Liver (tissue), 9 donors: ENCODE data around the gene ENTPD3. TPM values are rescaled to one million over a fixed set of nuclear protein-coding genes. Genes with fewer than 3 reads are reported as not detected.

Source experiments
- DNase-seq: peaks from one replicate; pipeline ENCODE4 v3.0.0-alpha.2; 2017; ENCODE audit warnings: low spot score
- H3K27ac ChIP-seq, 2 donors: one replicate each; pipeline ENCODE4 v1.7.0; 2013; ENCODE audit warnings: inconsistent platforms in 2 of 2, low read length in 2 of 2, control low read depth in 1 of 2, low read depth in 1 of 2, mild to moderate bottlenecking in 1 of 2
- H3K27me3 ChIP-seq, 4 donors: one replicate each; pipeline versions ENCODE4 v1.6.1 to v1.7.0; 2013; ENCODE audit warnings: low read length in 3 of 4, inconsistent platforms in 1 of 4, mild to moderate bottlenecking in 1 of 4, moderate library complexity in 1 of 4; ENCODE audit not compliant: control insufficient read depth in 4 of 4, insufficient read depth in 4 of 4
- H3K36me3 ChIP-seq, 4 donors: one replicate each; pipeline versions ENCODE4 v1.6.1 to v1.7.0; 2013; ENCODE audit warnings: low read length in 3 of 4, mild to moderate bottlenecking in 3 of 4, low read depth in 1 of 4, moderate library complexity in 1 of 4; ENCODE audit not compliant: control insufficient read depth in 4 of 4, insufficient read depth in 3 of 4
- H3K4me1 ChIP-seq, 4 donors: one replicate each; pipeline versions ENCODE4 v1.6.1 to v1.7.0; 2013; ENCODE audit warnings: low read length in 3 of 4, mild to moderate bottlenecking in 3 of 4, moderate library complexity in 1 of 4; ENCODE audit not compliant: control insufficient read depth in 4 of 4, insufficient read depth in 4 of 4
- H3K4me3 ChIP-seq, 3 donors: one replicate each; pipeline versions ENCODE4 v1.6.1 to v1.7.0; 2013; ENCODE audit warnings: low read length in 3 of 3, control low read depth in 1 of 3, low read depth in 1 of 3, mild to moderate bottlenecking in 1 of 3
- H3K9ac ChIP-seq, 2 donors: one replicate each; pipeline ENCODE4 v1.7.0; 2013; ENCODE audit warnings: low read length in 2 of 2, mild to moderate bottlenecking in 2 of 2, moderate library complexity in 2 of 2, control low read depth in 1 of 2, low read depth in 1 of 2
- H3K9me3 ChIP-seq, 4 donors: one replicate each; pipeline versions ENCODE4 v1.6.1 to v1.7.0; 2013; ENCODE audit warnings: low read length in 3 of 4; ENCODE audit not compliant: control insufficient read depth in 4 of 4
- ATF3 ChIP-seq: IDR thresholded peaks from 2 replicates; pipeline ENCODE4 v1.6.1; 2016; ENCODE audit warnings: antibody characterized with exemption
- CTCF ChIP-seq: fragments of 150-350 bp; IDR thresholded peaks from 2 replicates; pipeline ENCODE4 v1.5.1; 2017; ENCODE audit warnings: improper control_type of control experiment, low read depth, low read length; ENCODE audit not compliant: missing input control
- EGR1 ChIP-seq, 2 donors: IDR thresholded peaks; 2 replicates each; pipeline ENCODE4 v1.6.1; 2016 to 2018; ENCODE audit warnings: antibody characterized with exemption in 2 of 2, low read depth in 2 of 2
- FOXA1 ChIP-seq: IDR thresholded peaks from 2 replicates; pipeline ENCODE4 v1.6.1; 2016; ENCODE audit warnings: antibody characterized with exemption
- FOXA2 ChIP-seq: IDR thresholded peaks from 2 replicates; pipeline ENCODE4 v1.6.1; 2016; ENCODE audit warnings: antibody characterized with exemption
- GABPA ChIP-seq, 2 donors: IDR thresholded peaks in 1 of 2; conservative IDR thresholded peaks in 1 of 2; 2 replicates each; pipeline ENCODE4 v1.6.1; 2016; ENCODE audit warnings: antibody characterized with exemption in 2 of 2, mild to moderate bottlenecking in 1 of 2, moderate library complexity in 1 of 2
- HNF4A ChIP-seq, 2 donors: conservative IDR thresholded peaks; 2 replicates each; pipeline ENCODE4 v1.6.1; 2016; ENCODE audit warnings: antibody characterized with exemption in 2 of 2, mild to moderate bottlenecking in 2 of 2
- HNF4G ChIP-seq: IDR thresholded peaks from 2 replicates; pipeline ENCODE4 v1.6.1; 2016; ENCODE audit warnings: antibody characterized with exemption
- JUND ChIP-seq, 2 donors: IDR thresholded peaks; 2 replicates each; pipeline ENCODE4 v1.6.1; 2016; ENCODE audit warnings: antibody characterized with exemption in 2 of 2
- MAX ChIP-seq: IDR thresholded peaks from 2 replicates; pipeline ENCODE4 v1.6.1; 2016; ENCODE audit warnings: antibody characterized with exemption
- NR2F2 ChIP-seq: IDR thresholded peaks from 2 replicates; pipeline ENCODE4 v1.6.1; 2016; ENCODE audit warnings: antibody characterized with exemption
- RAD21 ChIP-seq, 2 donors: IDR thresholded peaks; 2 replicates each; pipeline ENCODE4 v1.6.1; 2016; ENCODE audit warnings: antibody characterized with exemption in 2 of 2, mild to moderate bottlenecking in 2 of 2
- REST ChIP-seq: IDR thresholded peaks from 2 replicates; pipeline ENCODE4 v1.6.1; 2016; ENCODE audit warnings: antibody characterized with exemption, mild to moderate bottlenecking
- RXRA ChIP-seq, 2 donors: IDR thresholded peaks; 2 replicates each; pipeline ENCODE4 v1.6.1; 2017 to 2018; ENCODE audit warnings: antibody characterized with exemption in 2 of 2, mild to moderate bottlenecking in 1 of 2
- SP1 ChIP-seq: IDR thresholded peaks from 2 replicates; pipeline ENCODE4 v1.6.1; 2018; ENCODE audit warnings: antibody characterized with exemption, mild to moderate bottlenecking
- TAF1 ChIP-seq: conservative IDR thresholded peaks from 2 replicates; pipeline ENCODE4 v1.6.1; 2016; ENCODE audit warnings: antibody characterized with exemption, mild to moderate bottlenecking
- YY1 ChIP-seq: IDR thresholded peaks from 2 replicates; pipeline ENCODE4 v1.6.1; 2016; ENCODE audit warnings: antibody characterized with exemption, mild to moderate bottlenecking
- ZBTB33 ChIP-seq: IDR thresholded peaks from 2 replicates; pipeline ENCODE4 v1.6.1; 2016; ENCODE audit warnings: antibody characterized with exemption
- WGBS: extraction: QIAGEN DNeasy Blood & Tissue Kit; methylation state at CpG from one replicate; pipeline ENCODE4 v1.1.7; 2013; 5-methylcytosine and 5-hydroxymethylcytosine counted together
- polyA plus RNA-seq, 2 donors: library from polyadenylated mRNA; stranded (reverse) in 1 of 2; unstranded in 1 of 2; fragments of 200-250 nt in 1 of 2; fragments of >200 nt in 1 of 2; fragmentation: Nextera tagmentation in 1 of 2; extraction: Ambion mirVana in 1 of 2; gene quantifications; one replicate each; pipeline versions ENCODE4 v1.2.1 to v1.2.3, GENCODE V29; 2013 to 2015
- total RNA-seq, 2 donors: library from RNA; depleted of rRNA; stranded (reverse); fragments of >200 nt; gene quantifications; one replicate each; pipeline ENCODE4 v1.2.3, GENCODE V29; 2014
- donor health status: healthy.
- donor health status: healthy.
- donor health status: healthy.
- donor health status: healthy.
- donor health status: healthy.

Gene ENTPD3
- total and polyA plus RNA-seq, 4 donors, result 0.08 TPM; not detected in 3

GRCh38 chr3:40363674-40364073 is 23.3 kb upstream of the ENTPD3 start:
- H3K4me3 ChIP-seq, result no peak overlapping the region
- H3K4me1 ChIP-seq, result no peaks in the 10 kb centered on the region
- no peak for DNase-seq
- WGBS, result 80% methylated on average over 2 of the region's 2 CpGs
- no peaks in the 10 kb centered on the region for H3K9me3 ChIP-seq
- H3K9ac ChIP-seq, result no peak overlapping the region
- no peaks in the 10 kb centered on the region for H3K27me3 ChIP-seq
- TF ChIP-seq ZBTB33, result no peak
- TF ChIP-seq HNF4A (conservative IDR thresholded peaks at IDR 0.05), result no peak
- TF ChIP-seq ATF3, result no peak
- TF ChIP-seq CTCF, result no peak
- no peak for TF ChIP-seq YY1
- no peak for TF ChIP-seq SP1
- TF ChIP-seq EGR1 (IDR thresholded peaks at IDR 0.05; ENCODE audit: low read depth in 2 of 2), result no peak
- no peak for TF ChIP-seq RAD21 (IDR thresholded peaks at IDR 0.05)
- no peak for TF ChIP-seq REST
- TF ChIP-seq TAF1, result no peak
- TF ChIP-seq FOXA2, result no peak
- TF ChIP-seq RXRA (IDR thresholded peaks at IDR 0.05), result no peak
- TF ChIP-seq GABPA (IDR thresholded peaks at IDR 0.05 in 1 of 2, conservative IDR thresholded peaks at IDR 0.05 in 1 of 2), result no peak
- no peak for TF ChIP-seq HNF4G
- no peak for TF ChIP-seq FOXA1
- no peak for TF ChIP-seq MAX
- no peak for TF ChIP-seq NR2F2
- TF ChIP-seq JUND (IDR thresholded peaks at IDR 0.05), result no peak
- H3K27ac ChIP-seq, result no peak overlapping the region
- H3K36me3 ChIP-seq, result no peaks in the 10 kb centered on the region
